ENCODE measurements around the gene SORCS2.
"Not testable (repeated sequence)": the region's sequence is repeated elsewhere in the genome, so short reads cannot be mapped to it uniquely, and the experiment has no call there.

Gene SORCS2

GRCh38 chr4:7595934-7596461 is 403.7 kb downstream of the SORCS2 start:
- TF ChIP-seq CTCF (IDR thresholded peaks at IDR 0.05; ENCODE audit: extremely low read depth, missing control alignments) = no peak

GRCh38 chr4:7596918-7597606 is 404.7 kb downstream of the SORCS2 start:
- no peak for TF ChIP-seq CTCF (IDR thresholded peaks at IDR 0.05; ENCODE audit: extremely low read depth, missing control alignments)
- DNase-seq (ENCODE audit: low spot score) = no peak

More at GRCh38 chr4:7595934-7596461, 403.7 kb downstream of the SORCS2 start:
- DNase-seq (ENCODE audit: low spot score) = no peak

DNA sequence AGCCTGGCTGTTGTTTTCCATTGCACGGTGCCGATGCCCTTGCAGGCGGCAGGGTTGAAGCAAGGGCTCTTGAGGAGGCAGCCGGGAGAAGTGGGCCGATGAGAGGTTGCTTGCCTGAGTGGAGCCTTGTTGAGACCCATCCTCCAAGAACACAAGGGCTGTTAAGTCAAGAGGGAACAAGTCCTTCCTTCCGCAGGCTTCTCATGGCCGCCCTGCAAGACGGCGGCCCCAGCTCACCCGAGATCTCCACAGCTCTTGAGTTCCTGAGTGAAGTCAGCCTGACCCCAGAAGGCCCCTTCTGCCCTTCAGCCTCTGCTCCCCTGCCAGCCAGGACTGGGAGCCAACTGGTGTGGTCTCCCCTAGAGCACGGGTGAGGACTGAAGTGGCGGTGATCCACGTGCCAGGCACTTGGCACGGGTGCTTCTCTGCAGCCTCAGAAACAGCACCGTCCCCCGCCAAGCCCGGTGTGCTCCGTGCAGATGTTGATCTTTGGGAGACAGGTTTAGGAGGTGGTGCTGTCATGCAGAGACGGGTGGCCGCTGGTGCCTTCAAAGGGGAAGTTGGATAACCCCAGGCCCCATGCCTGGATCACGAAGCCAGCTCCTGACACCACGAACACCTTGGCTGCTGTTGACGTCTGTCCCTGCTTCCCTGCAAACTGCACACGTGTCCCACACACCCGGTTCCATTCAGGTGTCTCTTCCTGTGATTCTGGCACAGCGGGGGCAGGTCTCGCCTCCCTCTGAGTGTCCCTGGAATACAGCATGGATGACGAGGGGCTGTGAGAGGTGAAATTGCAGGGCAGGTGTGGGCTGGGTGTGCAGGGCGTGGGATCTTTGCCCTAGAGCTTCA is 406.8 kb downstream of the SORCS2 start:
- no peak for DNase-seq (ENCODE audit: low spot score)
- no peak for TF ChIP-seq CTCF (IDR thresholded peaks at IDR 0.05; ENCODE audit: extremely low read depth, missing control alignments)

DNA sequence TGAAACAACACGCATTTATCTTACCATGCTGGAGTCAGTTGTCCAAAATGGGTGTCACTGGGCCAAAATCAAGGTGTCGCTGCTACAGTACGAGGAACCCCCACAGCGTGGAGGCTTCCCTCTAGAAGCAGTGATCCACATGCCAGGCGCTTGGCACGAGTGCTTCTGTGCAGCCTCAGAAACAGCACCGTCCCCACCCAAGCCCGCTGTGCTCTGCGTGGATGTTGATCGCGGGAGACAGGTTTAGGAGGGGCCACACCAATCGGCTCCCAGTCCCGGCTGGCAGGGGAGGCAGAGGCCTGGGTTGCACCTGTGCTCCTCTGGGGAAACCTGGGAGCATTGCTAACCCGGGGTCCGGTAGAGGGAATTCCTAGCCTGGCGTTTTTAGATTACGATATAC is 407.9 kb downstream of the SORCS2 start:
- DNase-seq (ENCODE audit: low spot score) = no peak
- no peak for TF ChIP-seq CTCF (IDR thresholded peaks at IDR 0.05; ENCODE audit: extremely low read depth, missing control alignments)

DNA sequence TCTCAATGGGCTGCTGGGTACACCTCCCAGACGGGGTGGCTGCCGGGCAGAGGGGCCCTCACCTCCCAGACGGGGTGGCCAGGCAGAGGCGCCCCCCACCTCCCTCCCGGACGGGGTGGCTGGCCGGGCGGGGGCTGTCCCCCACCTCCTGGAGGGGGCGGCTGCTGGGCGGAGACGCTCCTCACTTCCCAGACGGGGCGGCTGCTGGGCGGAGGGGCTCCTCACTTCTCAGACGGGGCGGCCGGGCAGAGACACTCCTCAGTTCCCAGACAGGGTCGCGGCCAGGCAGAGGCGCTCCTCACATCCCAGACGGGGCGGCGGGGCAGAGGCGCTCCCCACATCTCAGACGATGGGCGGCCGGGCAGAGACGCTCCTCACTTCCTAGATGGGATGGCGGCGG is 409.8 kb downstream of the SORCS2 start:
- DNase-seq (ENCODE audit: low spot score) = not testable (repeated sequence)

GRCh38 chr4:7607156-7607910 is 415.0 kb downstream of the SORCS2 start:
- no peak for TF ChIP-seq CTCF (IDR thresholded peaks at IDR 0.05; ENCODE audit: extremely low read depth, missing control alignments)
- DNase-seq (ENCODE audit: low spot score) = no peak

DNA sequence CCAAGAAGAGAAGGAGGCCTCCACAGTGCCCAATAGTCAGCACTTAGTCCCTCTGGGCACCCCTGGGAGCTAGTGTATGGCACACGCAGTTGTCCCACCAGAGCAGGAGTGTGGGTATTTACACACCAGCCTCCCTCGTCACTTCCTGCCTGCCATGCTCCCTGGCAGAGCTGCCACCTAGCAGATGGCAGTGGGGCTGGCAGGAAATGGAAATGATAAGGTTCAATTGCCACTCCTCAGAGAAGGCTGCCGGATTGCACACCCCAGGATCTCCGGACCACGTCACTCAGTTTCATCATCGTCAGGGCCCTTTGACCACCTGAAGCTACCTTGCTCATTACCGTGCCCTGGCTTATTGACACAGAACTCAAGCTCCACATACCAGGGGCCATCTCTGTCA is 415.7 kb downstream of the SORCS2 start:
- DNase-seq (ENCODE audit: low spot score) = no peak
- TF ChIP-seq CTCF (IDR thresholded peaks at IDR 0.05; ENCODE audit: extremely low read depth, missing control alignments) = no peak

All from GM20000 (cell line).